Kidney epithelial cell (primary cell): ENCODE data around the gene UQCR10. TPM values are rescaled to one million over a fixed set of nuclear protein-coding genes. Genes with fewer than 3 reads are reported as not detected.
"Not testable (repeated sequence)": the region's sequence is repeated elsewhere in the genome, so short reads cannot be mapped to it uniquely, and the experiment has no call there.

ENCODE experiments used
- DNase-seq: peaks from one replicate; pipeline ENCODE4 v3.0.0-alpha.2; 2010; ENCODE audit warnings: low read depth
- H3K27me3 ChIP-seq: 2 replicates; pipeline ENCODE4 v1.6.0; 2011; ENCODE audit warnings: low read length; ENCODE audit not compliant: control insufficient read depth, insufficient read depth
- H3K36me3 ChIP-seq: 2 replicates; pipeline ENCODE4 v1.5.1; 2011; ENCODE audit warnings: low read length; ENCODE audit not compliant: control insufficient read depth, insufficient read depth
- H3K4me3 ChIP-seq: 2 replicates; pipeline ENCODE4 v1.5.1; 2011; ENCODE audit warnings: low read depth, mild to moderate bottlenecking, control low read depth, low read length
- total RNA-seq: library from RNA; depleted of rRNA; stranded (reverse); fragments of >200 nt; gene quantifications from 2 replicates; pipeline ENCODE4 v1.2.3, GENCODE V29; 2015
- TF ChIP-seq, protein P1 (sequence below): IDR thresholded peaks from 2 replicates; pipeline ENCODE4 v1.5.1; 2011; ENCODE audit warnings: mild to moderate bottlenecking, moderate library complexity, low read length, control low read depth, inconsistent platforms; ENCODE audit not compliant: insufficient read depth, poor library complexity, severe bottlenecking

Gene UQCR10
- total RNA-seq, 1 donor from 2014 or later, result 62.0 TPM

DNA sequence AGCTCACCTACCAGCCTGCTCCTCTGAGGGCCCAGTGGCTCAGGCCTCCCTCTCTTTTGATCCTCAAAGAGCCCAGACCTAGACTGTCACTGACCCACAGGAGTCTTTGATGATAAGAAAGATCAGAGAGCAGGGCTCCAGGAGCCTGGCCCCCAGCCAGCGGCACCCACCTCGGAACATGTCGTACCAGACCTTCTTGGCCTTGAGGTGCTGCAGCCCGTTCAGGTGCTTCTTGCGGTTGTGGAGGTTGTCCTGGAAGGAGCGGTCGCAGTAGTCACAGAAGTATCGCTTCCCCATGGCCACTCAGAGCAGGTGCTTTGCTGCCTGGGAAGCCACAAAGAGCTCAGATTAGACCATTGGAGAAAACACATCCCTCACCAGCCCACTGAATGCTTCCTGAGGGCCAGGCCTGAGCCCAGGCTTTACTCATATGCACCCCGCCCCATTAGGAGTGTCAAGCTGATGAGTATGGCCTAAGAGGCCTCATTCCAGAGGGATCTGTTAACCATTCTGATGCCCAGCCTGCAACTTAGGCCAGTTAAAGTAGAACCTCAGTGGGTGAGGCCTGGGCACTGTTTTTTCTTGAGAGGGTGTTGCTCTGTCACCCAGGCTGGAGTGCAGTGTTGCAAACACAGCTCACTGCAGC is 18.8 kb upstream of the UQCR10 start:
- TF ChIP-seq, protein P1, sequence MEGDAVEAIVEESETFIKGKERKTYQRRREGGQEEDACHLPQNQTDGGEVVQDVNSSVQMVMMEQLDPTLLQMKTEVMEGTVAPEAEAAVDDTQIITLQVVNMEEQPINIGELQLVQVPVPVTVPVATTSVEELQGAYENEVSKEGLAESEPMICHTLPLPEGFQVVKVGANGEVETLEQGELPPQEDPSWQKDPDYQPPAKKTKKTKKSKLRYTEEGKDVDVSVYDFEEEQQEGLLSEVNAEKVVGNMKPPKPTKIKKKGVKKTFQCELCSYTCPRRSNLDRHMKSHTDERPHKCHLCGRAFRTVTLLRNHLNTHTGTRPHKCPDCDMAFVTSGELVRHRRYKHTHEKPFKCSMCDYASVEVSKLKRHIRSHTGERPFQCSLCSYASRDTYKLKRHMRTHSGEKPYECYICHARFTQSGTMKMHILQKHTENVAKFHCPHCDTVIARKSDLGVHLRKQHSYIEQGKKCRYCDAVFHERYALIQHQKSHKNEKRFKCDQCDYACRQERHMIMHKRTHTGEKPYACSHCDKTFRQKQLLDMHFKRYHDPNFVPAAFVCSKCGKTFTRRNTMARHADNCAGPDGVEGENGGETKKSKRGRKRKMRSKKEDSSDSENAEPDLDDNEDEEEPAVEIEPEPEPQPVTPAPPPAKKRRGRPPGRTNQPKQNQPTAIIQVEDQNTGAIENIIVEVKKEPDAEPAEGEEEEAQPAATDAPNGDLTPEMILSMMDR, result no peak
- no peak for DNase-seq
- no peaks in the 10 kb centered on the region for H3K27me3 ChIP-seq
- H3K36me3 ChIP-seq, result no peaks in the 10 kb centered on the region
- no peak overlapping the region for H3K4me3 ChIP-seq

DNA sequence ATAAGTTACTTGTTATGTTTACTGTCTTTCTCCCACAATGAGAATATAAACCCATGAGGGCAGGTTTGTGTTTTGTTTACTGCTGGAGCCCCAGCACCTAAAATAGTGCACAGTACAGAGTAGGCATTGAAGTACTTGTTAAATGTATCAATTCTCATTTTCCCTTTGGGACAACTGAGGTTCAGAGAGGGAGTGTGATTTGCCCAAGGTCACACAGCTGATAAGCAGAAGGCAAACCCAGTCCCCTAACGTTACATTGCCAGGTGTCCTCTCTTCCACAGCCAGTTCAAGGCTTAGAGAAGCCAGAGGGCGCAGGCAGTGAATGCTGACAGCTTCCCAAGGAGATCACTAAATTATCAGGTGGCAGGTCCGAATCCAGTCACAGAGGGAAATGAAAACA is 17.1 kb upstream of the UQCR10 start:
- H3K27me3 ChIP-seq, result no peaks in the 10 kb centered on the region
- TF ChIP-seq, protein P1, result no peak
- no peak for DNase-seq
- no peak overlapping the region for H3K4me3 ChIP-seq
- no peaks in the 10 kb centered on the region for H3K36me3 ChIP-seq

DNA sequence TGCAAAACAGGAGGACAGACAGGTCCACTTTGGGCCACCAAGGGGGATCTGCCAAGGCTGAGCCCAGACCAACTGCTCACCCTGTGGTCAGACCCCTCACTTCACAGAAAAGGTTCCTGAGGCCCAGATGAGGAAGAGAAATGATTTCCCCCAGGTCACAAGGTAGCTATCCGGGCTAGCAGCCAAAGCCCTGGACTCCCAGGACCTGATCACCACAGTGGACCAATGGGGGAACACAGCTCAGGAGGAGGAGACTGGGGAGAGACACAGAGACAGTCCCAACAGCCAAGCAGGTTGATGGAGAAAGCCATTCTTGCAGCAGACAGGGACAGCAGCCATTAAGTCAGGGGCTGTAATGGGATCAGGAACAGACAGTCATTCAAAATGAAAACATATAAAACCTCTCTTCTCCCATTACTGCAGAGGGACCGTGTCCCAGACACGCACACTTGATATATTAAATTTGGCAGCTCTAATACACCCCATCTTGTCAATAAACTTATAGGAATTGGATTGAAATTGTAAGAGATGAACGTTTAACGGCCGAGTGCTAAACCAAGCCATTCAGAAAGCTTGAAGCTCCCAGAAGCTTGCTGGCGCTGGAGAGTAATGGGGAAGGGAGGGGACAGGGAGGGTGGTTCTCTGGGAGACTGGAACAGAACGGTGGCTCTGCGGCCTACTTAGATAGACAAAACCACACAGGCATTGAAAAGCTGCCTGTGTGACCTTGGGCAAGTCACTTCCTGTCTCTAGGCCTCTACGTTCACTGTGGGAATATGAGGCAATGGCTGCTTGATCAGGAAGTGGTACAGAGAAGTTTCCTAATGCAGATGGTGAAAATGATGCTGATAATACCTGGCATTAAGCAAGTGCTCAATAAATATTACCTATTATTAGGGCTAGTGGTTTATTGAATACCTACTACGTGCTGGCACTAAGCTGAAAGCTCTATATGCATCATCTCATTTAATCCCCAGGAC is 16.3 kb upstream of the UQCR10 start:
- no peaks in the 10 kb centered on the region for H3K27me3 ChIP-seq
- no peaks in the 10 kb centered on the region for H3K36me3 ChIP-seq
- TF ChIP-seq, protein P1, result no peak
- H3K4me3 ChIP-seq, result no peak overlapping the region
- DNase-seq, result no peak

DNA sequence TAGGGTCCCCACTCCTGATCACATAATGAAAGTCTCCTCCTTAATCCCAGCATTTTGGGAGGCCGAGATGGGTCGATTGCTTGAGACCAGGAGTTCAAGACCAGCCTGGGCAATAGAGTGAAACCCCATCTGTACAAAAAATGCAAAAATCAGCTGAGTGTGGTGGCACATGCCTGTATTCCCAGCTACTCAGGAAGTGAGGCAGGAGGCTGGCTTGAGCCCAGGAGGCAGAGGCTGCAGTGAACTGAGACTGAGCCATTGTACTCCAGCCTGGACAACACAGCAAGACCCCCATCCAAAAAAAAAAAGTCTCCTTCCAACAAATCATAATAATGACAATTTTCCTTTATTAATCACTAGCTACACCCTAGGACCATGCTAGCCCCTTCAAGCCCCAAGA is 15.5 kb upstream of the UQCR10 start:
- TF ChIP-seq, protein P1, result no peak
- DNase-seq, result no peak
- Histone ChIP-seq H3K4me3 (no peak overlapping the region), H3K27me3 (no peaks in the 10 kb centered on the region), H3K36me3 (no peaks in the 10 kb centered on the region)

DNA sequence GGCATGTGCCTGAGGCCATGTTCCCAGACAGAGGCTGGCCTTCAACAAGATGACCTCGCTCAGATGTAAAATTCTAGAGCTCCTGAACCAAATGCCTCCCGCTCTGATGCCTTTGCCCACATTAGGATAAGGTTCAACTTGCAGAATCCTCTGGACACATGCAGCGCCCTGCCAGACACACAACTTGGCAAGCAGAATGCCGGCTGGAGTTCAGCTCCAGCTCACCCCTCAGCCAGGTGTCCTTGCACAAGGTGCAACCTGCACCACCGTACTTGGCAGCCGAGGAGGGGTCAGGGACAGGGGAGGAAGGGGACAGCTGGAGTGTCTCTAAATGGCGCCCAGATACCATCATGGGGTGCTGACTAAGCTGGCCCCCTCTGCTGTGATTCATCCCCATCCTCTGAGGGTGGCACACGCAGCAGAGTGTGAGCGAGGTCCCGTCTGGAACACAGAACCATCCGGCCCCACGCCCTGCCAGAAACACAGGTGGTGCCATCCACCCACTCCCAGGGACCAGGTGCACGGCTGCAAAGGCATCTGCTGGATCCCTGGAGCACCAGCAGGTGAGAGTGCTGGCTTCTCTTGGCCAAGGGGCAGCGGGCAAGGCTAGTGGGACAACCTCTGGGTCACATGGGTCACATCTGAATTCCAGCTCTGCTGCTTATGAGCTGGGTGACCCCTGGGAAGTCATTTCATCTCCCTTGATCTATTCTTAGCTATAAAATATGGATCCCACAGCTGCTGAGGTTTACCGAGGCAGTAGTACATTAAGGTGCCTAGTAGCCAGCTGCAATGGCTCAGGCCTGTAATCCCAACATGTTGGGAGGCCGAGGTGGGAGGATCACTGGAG is 13.1 kb upstream of the UQCR10 start:
- TF ChIP-seq, protein P1, result no peak
- no peak for DNase-seq
- no peaks in the 10 kb centered on the region for H3K36me3 ChIP-seq
- H3K27me3 ChIP-seq, result no peaks in the 10 kb centered on the region
- no peak overlapping the region for H3K4me3 ChIP-seq

DNA sequence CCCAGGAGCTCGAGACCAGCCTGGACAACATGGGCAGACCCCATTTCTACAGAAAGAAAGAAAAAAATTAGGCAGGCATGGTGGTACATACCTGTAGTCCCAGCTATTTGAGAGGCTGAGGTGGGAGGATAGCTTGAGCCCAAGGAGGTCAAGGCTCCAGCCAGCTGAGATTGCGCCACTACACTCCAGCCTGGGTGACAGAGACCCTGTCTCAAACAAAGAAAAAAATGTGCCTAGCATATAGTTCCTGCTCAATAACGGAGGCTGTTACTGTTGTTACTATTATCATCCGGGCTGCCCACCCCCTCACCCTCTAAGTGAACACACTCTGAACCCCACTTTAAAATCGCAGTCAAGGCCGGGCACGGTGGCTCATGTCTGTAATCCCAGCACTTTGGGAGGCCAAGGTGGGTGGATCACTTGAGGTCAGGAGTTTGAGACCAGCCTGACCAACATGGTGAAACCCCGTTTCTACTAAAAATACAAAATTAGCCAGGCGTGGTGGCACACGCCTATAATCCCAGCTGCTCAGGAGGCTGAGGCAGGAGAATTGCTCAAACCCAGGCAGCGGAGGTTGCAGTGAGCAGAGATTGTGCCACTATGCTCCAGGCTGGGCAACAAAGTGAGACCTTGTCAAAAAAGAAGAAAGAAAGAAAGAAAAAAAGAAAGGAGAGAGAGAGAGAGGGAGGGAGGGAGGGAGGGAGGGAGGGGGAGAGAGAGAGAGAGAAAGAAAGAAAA is 12.3 kb upstream of the UQCR10 start:
- H3K27me3 ChIP-seq, H3K4me3 ChIP-seq, DNase-seq, H3K36me3 ChIP-seq: not testable (repeated sequence)
